ENCODE results near the gene ANKS1B. TPM values are rescaled to one million over a fixed set of nuclear protein-coding genes. Genes with fewer than 3 reads are reported as not detected.

The ANKS1B gene
- total and polyA plus RNA-seq, 4 donors: 0.03 to 3.4 (median 0.53) TPM

DNA sequence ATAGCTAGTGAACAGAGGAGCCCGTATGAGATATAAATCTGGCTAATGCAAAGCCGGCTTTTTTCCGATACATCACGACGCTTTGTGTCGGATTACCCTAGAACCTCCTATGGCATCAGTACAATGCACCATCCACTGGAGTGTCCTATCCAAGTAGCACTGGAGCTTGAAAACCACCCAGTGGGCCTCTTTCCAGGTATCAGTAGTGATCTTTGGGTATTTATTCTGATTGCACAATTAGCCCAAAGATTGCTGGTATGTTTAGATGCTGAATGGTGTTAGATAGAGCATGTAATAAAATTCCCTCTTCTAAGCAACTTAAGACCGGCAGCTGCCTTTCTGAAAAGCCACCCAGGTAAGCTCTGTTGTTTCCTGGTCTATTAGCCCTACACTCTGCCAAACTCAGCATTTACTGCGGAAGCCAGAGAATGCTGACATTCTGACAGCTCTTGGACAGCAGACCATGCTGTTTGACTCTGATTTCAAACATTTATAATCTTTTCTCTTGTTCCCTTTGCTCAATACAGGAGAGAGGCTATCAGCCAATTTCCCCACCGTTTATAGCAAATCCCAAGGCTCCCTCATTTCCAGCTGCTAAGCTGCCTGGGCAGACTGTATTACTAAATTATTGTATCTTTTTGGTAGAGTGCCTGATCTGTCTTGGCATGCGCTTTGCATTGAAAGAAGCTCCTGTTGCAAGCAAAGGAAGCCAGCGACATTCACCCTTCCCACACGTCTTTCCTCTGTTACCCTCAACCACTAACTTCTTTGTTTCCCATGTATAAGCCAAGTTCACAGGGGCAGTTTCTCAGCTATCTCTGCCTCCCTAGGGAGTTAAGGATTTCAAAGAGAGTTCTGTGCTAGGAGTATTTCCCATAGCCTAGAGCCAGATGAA is 725.4 kb downstream of the ANKS1B start:
- 77% methylated on average over 12 of the region's 12 CpGs for WGBS
- no peak overlapping the region for H3K9ac ChIP-seq (ENCODE audit: low read depth in 1 of 2, low read length in 2 of 2)
- no peaks in the 10 kb centered on the region for H3K27me3 ChIP-seq (ENCODE audit: control insufficient read depth in 4 of 4, insufficient read depth in 4 of 4, low read length in 3 of 4)
- no peaks in the 10 kb centered on the region for H3K4me1 ChIP-seq (ENCODE audit: control insufficient read depth in 4 of 4, insufficient read depth in 4 of 4, low read length in 3 of 4)
- H3K36me3 ChIP-seq (ENCODE audit: control insufficient read depth in 4 of 4, insufficient read depth in 3 of 4, low read depth in 1 of 4, low read length in 3 of 4): no peaks in the 10 kb centered on the region
- no peaks in the 10 kb centered on the region for H3K9me3 ChIP-seq (ENCODE audit: control insufficient read depth in 4 of 4, low read length in 3 of 4)
- DNase-seq (ENCODE audit: low spot score): no peak
- H3K4me3 ChIP-seq (ENCODE audit: low read depth in 1 of 3, low read length in 3 of 3): no peak overlapping the region
- no peak overlapping the region for H3K27ac ChIP-seq (ENCODE audit: low read depth in 1 of 2, low read length in 2 of 2)
- no peak for TF ChIP-seq SP1 (IDR thresholded peaks at IDR 0.05)
- no peak for TF ChIP-seq FOXA1 (IDR thresholded peaks at IDR 0.05)
- TF ChIP-seq, protein P1, sequence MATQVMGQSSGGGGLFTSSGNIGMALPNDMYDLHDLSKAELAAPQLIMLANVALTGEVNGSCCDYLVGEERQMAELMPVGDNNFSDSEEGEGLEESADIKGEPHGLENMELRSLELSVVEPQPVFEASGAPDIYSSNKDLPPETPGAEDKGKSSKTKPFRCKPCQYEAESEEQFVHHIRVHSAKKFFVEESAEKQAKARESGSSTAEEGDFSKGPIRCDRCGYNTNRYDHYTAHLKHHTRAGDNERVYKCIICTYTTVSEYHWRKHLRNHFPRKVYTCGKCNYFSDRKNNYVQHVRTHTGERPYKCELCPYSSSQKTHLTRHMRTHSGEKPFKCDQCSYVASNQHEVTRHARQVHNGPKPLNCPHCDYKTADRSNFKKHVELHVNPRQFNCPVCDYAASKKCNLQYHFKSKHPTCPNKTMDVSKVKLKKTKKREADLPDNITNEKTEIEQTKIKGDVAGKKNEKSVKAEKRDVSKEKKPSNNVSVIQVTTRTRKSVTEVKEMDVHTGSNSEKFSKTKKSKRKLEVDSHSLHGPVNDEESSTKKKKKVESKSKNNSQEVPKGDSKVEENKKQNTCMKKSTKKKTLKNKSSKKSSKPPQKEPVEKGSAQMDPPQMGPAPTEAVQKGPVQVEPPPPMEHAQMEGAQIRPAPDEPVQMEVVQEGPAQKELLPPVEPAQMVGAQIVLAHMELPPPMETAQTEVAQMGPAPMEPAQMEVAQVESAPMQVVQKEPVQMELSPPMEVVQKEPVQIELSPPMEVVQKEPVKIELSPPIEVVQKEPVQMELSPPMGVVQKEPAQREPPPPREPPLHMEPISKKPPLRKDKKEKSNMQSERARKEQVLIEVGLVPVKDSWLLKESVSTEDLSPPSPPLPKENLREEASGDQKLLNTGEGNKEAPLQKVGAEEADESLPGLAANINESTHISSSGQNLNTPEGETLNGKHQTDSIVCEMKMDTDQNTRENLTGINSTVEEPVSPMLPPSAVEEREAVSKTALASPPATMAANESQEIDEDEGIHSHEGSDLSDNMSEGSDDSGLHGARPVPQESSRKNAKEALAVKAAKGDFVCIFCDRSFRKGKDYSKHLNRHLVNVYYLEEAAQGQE (IDR thresholded peaks at IDR 0.05): no peak
- no peak for TF ChIP-seq RAD21 (IDR thresholded peaks at IDR 0.05)
- no peak for TF ChIP-seq GABPA (IDR thresholded peaks at IDR 0.05 in 1 of 2, conservative IDR thresholded peaks at IDR 0.05 in 1 of 2)
- no peak for TF ChIP-seq JUND (IDR thresholded peaks at IDR 0.05)
- TF ChIP-seq TAF1 (conservative IDR thresholded peaks at IDR 0.05): no peak
- no peak for TF ChIP-seq NR2F2 (IDR thresholded peaks at IDR 0.05)
- TF ChIP-seq FOXA2 (IDR thresholded peaks at IDR 0.05): no peak
- TF ChIP-seq, protein P2, sequence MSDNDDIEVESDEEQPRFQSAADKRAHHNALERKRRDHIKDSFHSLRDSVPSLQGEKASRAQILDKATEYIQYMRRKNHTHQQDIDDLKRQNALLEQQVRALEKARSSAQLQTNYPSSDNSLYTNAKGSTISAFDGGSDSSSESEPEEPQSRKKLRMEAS (IDR thresholded peaks at IDR 0.05): no peak
- TF ChIP-seq, protein P3, sequence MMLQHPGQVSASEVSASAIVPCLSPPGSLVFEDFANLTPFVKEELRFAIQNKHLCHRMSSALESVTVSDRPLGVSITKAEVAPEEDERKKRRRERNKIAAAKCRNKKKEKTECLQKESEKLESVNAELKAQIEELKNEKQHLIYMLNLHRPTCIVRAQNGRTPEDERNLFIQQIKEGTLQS (IDR thresholded peaks at IDR 0.05): no peak
- TF ChIP-seq YY1 (IDR thresholded peaks at IDR 0.05): no peak
- TF ChIP-seq EGR1 (IDR thresholded peaks at IDR 0.05; ENCODE audit: low read depth in 2 of 2): no peak
- TF ChIP-seq RXRA (IDR thresholded peaks at IDR 0.05): no peak

- Histone ChIP-seq H3K9ac (ENCODE audit: low read depth in 1 of 2, low read length in 2 of 2) (no peak overlapping the region), H3K4me3 (ENCODE audit: low read depth in 1 of 3, low read length in 3 of 3) (no peak overlapping the region), H3K27me3 (ENCODE audit: control insufficient read depth in 4 of 4, insufficient read depth in 4 of 4, low read length in 3 of 4) (no peaks in the 10 kb centered on the region), H3K4me1 (ENCODE audit: control insufficient read depth in 4 of 4, insufficient read depth in 4 of 4, low read length in 3 of 4) (no peaks in the 10 kb centered on the region), H3K9me3 (ENCODE audit: control insufficient read depth in 4 of 4, low read length in 3 of 4) (no peaks in the 10 kb centered on the region), H3K36me3 (ENCODE audit: control insufficient read depth in 4 of 4, insufficient read depth in 3 of 4, low read depth in 1 of 4, low read length in 3 of 4) (no peaks in the 10 kb centered on the region), H3K27ac (ENCODE audit: low read depth in 1 of 2, low read length in 2 of 2) (no peak overlapping the region)
- TF ChIP-seq RXRA (IDR thresholded peaks at IDR 0.05) (no peak), FOXA1 (IDR thresholded peaks at IDR 0.05) (no peak), YY1 (IDR thresholded peaks at IDR 0.05) (no peak), TAF1 (conservative IDR thresholded peaks at IDR 0.05) (no peak), CTCF (IDR thresholded peaks at IDR 0.05; ENCODE audit: low read depth, low read length, missing input control) (no peak), HNF4G (IDR thresholded peaks at IDR 0.05) (no peak), RAD21 (IDR thresholded peaks at IDR 0.05) (no peak), GABPA (IDR thresholded peaks at IDR 0.05 in 1 of 2, conservative IDR thresholded peaks at IDR 0.05 in 1 of 2) (no peak), NR2F2 (IDR thresholded peaks at IDR 0.05) (no peak), HNF4A (conservative IDR thresholded peaks at IDR 0.05) (no peak), EGR1 (IDR thresholded peaks at IDR 0.05; ENCODE audit: low read depth in 2 of 2) (no peak), SP1 (IDR thresholded peaks at IDR 0.05) (no peak)
- TF ChIP-seq, protein P3 (IDR thresholded peaks at IDR 0.05): no peak
- TF ChIP-seq, protein P1 (IDR thresholded peaks at IDR 0.05): no peak
- TF ChIP-seq, protein P4, sequence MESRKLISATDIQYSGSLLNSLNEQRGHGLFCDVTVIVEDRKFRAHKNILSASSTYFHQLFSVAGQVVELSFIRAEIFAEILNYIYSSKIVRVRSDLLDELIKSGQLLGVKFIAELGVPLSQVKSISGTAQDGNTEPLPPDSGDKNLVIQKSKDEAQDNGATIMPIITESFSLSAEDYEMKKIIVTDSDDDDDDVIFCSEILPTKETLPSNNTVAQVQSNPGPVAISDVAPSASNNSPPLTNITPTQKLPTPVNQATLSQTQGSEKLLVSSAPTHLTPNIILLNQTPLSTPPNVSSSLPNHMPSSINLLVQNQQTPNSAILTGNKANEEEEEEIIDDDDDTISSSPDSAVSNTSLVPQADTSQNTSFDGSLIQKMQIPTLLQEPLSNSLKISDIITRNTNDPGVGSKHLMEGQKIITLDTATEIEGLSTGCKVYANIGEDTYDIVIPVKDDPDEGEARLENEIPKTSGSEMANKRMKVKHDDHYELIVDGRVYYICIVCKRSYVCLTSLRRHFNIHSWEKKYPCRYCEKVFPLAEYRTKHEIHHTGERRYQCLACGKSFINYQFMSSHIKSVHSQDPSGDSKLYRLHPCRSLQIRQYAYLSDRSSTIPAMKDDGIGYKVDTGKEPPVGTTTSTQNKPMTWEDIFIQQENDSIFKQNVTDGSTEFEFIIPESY (IDR thresholded peaks at IDR 0.05): no peak
- no peak for DNase-seq (ENCODE audit: low spot score)
Observed at GRCh38 chr12:99257672-99258071, 727.1 kb downstream of the ANKS1B start.
